WTC11 (cell line): ENCODE data around the gene SLC22A12.

Experiments
- ZNF532 ChIP-seq: fragments of 250-450 bp; sonication (Bioruptor Pico); IDR thresholded peaks from 2 replicates; pipeline ENCODE4 v1.9.0; 2021; ENCODE audit warnings: mild to moderate bottlenecking, borderline replicate concordance
- ZSCAN18 ChIP-seq: fragments of 250-450 bp; sonication (Bioruptor Pico); IDR thresholded peaks from 2 replicates; pipeline ENCODE4 v2.1.2; 2022; ENCODE audit warnings: mild to moderate bottlenecking, moderate library complexity
- TF ChIP-seq, protein P1 (sequence below): fragments of 200-600 bp; IDR thresholded peaks from 2 replicates; pipeline ENCODE4 v1.8.0; 2022; ENCODE audit warnings: antibody characterized with exemption
- TF ChIP-seq, protein P2 (sequence below): sonication (generic); formaldehyde crosslinking; conservative IDR thresholded peaks from 2 replicates; pipeline ENCODE4 v1.8.1; 2022; ENCODE audit warnings: mild to moderate bottlenecking, missing genetic modification reagents

GRCh38 chr11:64611869-64612646 is 21.0 kb downstream of the SLC22A12 start:
- TF ChIP-seq ZNF532 (CRISPR knock-in tag) (no peak), ZSCAN18 (CRISPR knock-in tag) (no peak)
- TF ChIP-seq, protein P1, sequence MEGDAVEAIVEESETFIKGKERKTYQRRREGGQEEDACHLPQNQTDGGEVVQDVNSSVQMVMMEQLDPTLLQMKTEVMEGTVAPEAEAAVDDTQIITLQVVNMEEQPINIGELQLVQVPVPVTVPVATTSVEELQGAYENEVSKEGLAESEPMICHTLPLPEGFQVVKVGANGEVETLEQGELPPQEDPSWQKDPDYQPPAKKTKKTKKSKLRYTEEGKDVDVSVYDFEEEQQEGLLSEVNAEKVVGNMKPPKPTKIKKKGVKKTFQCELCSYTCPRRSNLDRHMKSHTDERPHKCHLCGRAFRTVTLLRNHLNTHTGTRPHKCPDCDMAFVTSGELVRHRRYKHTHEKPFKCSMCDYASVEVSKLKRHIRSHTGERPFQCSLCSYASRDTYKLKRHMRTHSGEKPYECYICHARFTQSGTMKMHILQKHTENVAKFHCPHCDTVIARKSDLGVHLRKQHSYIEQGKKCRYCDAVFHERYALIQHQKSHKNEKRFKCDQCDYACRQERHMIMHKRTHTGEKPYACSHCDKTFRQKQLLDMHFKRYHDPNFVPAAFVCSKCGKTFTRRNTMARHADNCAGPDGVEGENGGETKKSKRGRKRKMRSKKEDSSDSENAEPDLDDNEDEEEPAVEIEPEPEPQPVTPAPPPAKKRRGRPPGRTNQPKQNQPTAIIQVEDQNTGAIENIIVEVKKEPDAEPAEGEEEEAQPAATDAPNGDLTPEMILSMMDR: no peak
- TF ChIP-seq, protein P2, sequence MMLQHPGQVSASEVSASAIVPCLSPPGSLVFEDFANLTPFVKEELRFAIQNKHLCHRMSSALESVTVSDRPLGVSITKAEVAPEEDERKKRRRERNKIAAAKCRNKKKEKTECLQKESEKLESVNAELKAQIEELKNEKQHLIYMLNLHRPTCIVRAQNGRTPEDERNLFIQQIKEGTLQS (CRISPR knock-in tag): no peak
